Measurements from ENCODE around the gene AKT3.

- TF ChIP-seq POLR2A (IDR thresholded peaks at IDR 0.05), result no peak
- TF ChIP-seq, protein P1, sequence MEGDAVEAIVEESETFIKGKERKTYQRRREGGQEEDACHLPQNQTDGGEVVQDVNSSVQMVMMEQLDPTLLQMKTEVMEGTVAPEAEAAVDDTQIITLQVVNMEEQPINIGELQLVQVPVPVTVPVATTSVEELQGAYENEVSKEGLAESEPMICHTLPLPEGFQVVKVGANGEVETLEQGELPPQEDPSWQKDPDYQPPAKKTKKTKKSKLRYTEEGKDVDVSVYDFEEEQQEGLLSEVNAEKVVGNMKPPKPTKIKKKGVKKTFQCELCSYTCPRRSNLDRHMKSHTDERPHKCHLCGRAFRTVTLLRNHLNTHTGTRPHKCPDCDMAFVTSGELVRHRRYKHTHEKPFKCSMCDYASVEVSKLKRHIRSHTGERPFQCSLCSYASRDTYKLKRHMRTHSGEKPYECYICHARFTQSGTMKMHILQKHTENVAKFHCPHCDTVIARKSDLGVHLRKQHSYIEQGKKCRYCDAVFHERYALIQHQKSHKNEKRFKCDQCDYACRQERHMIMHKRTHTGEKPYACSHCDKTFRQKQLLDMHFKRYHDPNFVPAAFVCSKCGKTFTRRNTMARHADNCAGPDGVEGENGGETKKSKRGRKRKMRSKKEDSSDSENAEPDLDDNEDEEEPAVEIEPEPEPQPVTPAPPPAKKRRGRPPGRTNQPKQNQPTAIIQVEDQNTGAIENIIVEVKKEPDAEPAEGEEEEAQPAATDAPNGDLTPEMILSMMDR (IDR thresholded peaks at IDR 0.05 in 4 of 5, conservative IDR thresholded peaks at IDR 0.05 in 1 of 5), result no peak
Measured at GRCh38 chr1:243557866-243558265, 292.2 kb downstream of the AKT3 start.

Data from gastrocnemius medialis (tissue), 4 donors.